Fibroblast of lung (primary cell): Measurements from ENCODE around the gene TRAK1. TPM values are rescaled to one million over a fixed set of nuclear protein-coding genes. Genes with fewer than 3 reads are reported as not detected.

ENCODE experiments used
- DNase-seq, 2 donors: peaks; one replicate each; pipeline versions ENCODE4 v3.0.0 to v3.0.0-alpha.2; 2010; ENCODE audit warnings: low read depth in 2 of 2
- H2AFZ ChIP-seq: 2 replicates; pipeline ENCODE4 v1.5.1; 2012; ENCODE audit warnings: low read length, control low read depth, inconsistent platforms
- H3K27ac ChIP-seq: 2 replicates; pipeline ENCODE4 v1.5.1; 2011; ENCODE audit warnings: low read length, control low read depth; ENCODE audit not compliant: insufficient read depth
- H3K27me3 ChIP-seq: 2 replicates; pipeline ENCODE4 v1.5.1; 2011; ENCODE audit warnings: mild to moderate bottlenecking, low read length; ENCODE audit not compliant: control insufficient read depth, insufficient read depth
- H3K36me3 ChIP-seq: 2 replicates; pipeline ENCODE4 v1.5.1; 2011; ENCODE audit warnings: low read length; ENCODE audit not compliant: control insufficient read depth, insufficient read depth
- H3K4me1 ChIP-seq: 2 replicates; pipeline ENCODE4 v1.5.1; 2011; ENCODE audit warnings: low read length; ENCODE audit not compliant: control insufficient read depth, insufficient read depth; ENCODE audit errors: extremely low read depth
- H3K4me2 ChIP-seq: 2 replicates; pipeline ENCODE4 v1.5.1; 2011; ENCODE audit warnings: low read length, control low read depth; ENCODE audit not compliant: insufficient read depth; ENCODE audit errors: extremely low read depth
- H3K4me3 ChIP-seq, 4 experiments: fragments of 200-600 bp in 1 of 4; sonication (generic) in 1 of 4; replicated peaks in 1 of 4; 2 replicates each; pipeline ENCODE4 v1.5.1; 2011 to 2016; ENCODE audit warnings: low read length in 4 of 4, low read depth in 3 of 4, mild to moderate bottlenecking in 3 of 4, control low read depth in 2 of 4, inconsistent platforms in 1 of 4, mixed read lengths in 1 of 4; ENCODE audit not compliant: insufficient read depth in 1 of 4; ENCODE audit errors: control extremely low read depth in 1 of 4
- H3K79me2 ChIP-seq: 2 replicates; pipeline ENCODE4 v1.5.1; 2012; ENCODE audit warnings: mild to moderate bottlenecking, low read length, inconsistent platforms; ENCODE audit not compliant: control insufficient read depth, insufficient read depth
- H3K9ac ChIP-seq: 2 replicates; pipeline ENCODE4 v1.5.1; 2011; ENCODE audit warnings: mild to moderate bottlenecking, low read length, control low read depth; ENCODE audit not compliant: insufficient read depth
- H3K9me3 ChIP-seq: 2 replicates; pipeline ENCODE4 v1.5.1; 2012; ENCODE audit warnings: low read depth, low read length; ENCODE audit not compliant: control insufficient read depth, insufficient read depth
- H4K20me1 ChIP-seq: 2 replicates; pipeline ENCODE4 v1.5.1; 2011; ENCODE audit warnings: low read length; ENCODE audit not compliant: control insufficient read depth, insufficient read depth; ENCODE audit errors: extremely low read depth
- CTCF ChIP-seq, 2 donors: IDR thresholded peaks in 1 of 2; conservative IDR thresholded peaks in 1 of 2; 1 replicate in 1 of 2; 2 replicates in 1 of 2; pipeline ENCODE4 v1.5.1; 2011 to 2012; ENCODE audit warnings: low read length in 2 of 2, control low read depth in 1 of 2, inconsistent platforms in 1 of 2, low read depth in 1 of 2, mild to moderate bottlenecking in 1 of 2
- EZH2 ChIP-seq: IDR thresholded peaks from 2 replicates; pipeline ENCODE4 v1.5.1; 2012; ENCODE audit warnings: low read length, control low read depth, mild to moderate bottlenecking; ENCODE audit errors: missing control alignments
- polyA plus RNA-seq, 2 donors: library from polyadenylated mRNA; depleted of rRNA in 1 of 2; stranded (reverse) in 1 of 2; unstranded in 1 of 2; fragments of >200 nt; gene quantifications; 2 replicates each; pipeline ENCODE4 v1.2.1, GENCODE V29; 2011 to 2012; ENCODE audit warnings: missing spikeins in 1 of 2
- total RNA-seq: library from RNA; depleted of rRNA; stranded (reverse); fragments of >200 nt; gene quantifications from 2 replicates; pipeline ENCODE4 v1.2.1, GENCODE V29; 2014

Gene TRAK1
- total and polyA plus RNA-seq, 2 donors (not counting 1 experiment from before 2014, with no cell fraction given), result 37.8 to 44.0 TPM

- Histone ChIP-seq H3K4me3 (no peak overlapping the region), H3K36me3 (peaks cover 11% of the 10 kb centered on the region), H2AFZ (no peak overlapping the region), H3K79me2 (no peaks in the 10 kb centered on the region), H4K20me1 (no peaks in the 10 kb centered on the region), H3K4me1 (no peaks in the 10 kb centered on the region), H3K4me2 (no peak overlapping the region), H3K9me3 (no peaks in the 10 kb centered on the region), H3K27me3 (no peaks in the 10 kb centered on the region), H3K9ac (no peak overlapping the region), H3K27ac (no peak overlapping the region)
- no peak for DNase-seq
- TF ChIP-seq EZH2 (no peak), CTCF (conservative IDR thresholded peaks at IDR 0.05 in 1 of 2, IDR thresholded peaks at IDR 0.05 in 1 of 2; ENCODE audit: low read depth in 1 of 2, low read length in 2 of 2) (no peak)
Measured at GRCh38 chr3:42205800-42206514, 114.8 kb downstream of the TRAK1 start.

GRCh38 chr3:42209917-42210316, 118.8 kb downstream of the TRAK1 start:
- Histone ChIP-seq H3K27ac (no peak overlapping the region), H3K9me3 (no peaks in the 10 kb centered on the region), H3K79me2 (no peaks in the 10 kb centered on the region)

GRCh38 chr3:42210726-42211125, 119.6 kb downstream of the TRAK1 start:
- H4K20me1 ChIP-seq, result no peaks in the 10 kb centered on the region
- TF ChIP-seq EZH2, result no peak
- TF ChIP-seq CTCF (conservative IDR thresholded peaks at IDR 0.05 in 1 of 2, IDR thresholded peaks at IDR 0.05 in 1 of 2; ENCODE audit: low read depth in 1 of 2, low read length in 2 of 2), result no peak
- no peaks in the 10 kb centered on the region for H3K27me3 ChIP-seq
- no peak overlapping the region for H2AFZ ChIP-seq
- H3K9ac ChIP-seq, result no peak overlapping the region
- no peak overlapping the region for H3K27ac ChIP-seq
- no peaks in the 10 kb centered on the region for H3K79me2 ChIP-seq
- no peaks in the 10 kb centered on the region for H3K9me3 ChIP-seq
- DNase-seq, result no peak
- H3K4me3 ChIP-seq, result no peak overlapping the region
- H3K4me1 ChIP-seq, result peaks cover 5% of the 10 kb centered on the region
- peaks cover 6% of the 10 kb centered on the region for H3K36me3 ChIP-seq
- no peak overlapping the region for H3K4me2 ChIP-seq

More at GRCh38 chr3:42209917-42210316, 118.8 kb downstream of the TRAK1 start:
- Histone ChIP-seq H4K20me1 (no peaks in the 10 kb centered on the region), H3K4me3 (no peak overlapping the region), H2AFZ (no peak overlapping the region), H3K4me1 (peaks cover 5% of the 10 kb centered on the region), H3K27me3 (no peaks in the 10 kb centered on the region), H3K4me2 (no peak overlapping the region), H3K9ac (no peak overlapping the region), H3K36me3 (peaks cover 6% of the 10 kb centered on the region)
- no peak for DNase-seq
- TF ChIP-seq CTCF (conservative IDR thresholded peaks at IDR 0.05 in 1 of 2, IDR thresholded peaks at IDR 0.05 in 1 of 2; ENCODE audit: low read depth in 1 of 2, low read length in 2 of 2) (no peak), EZH2 (no peak)
